Psoas muscle (tissue), 8 donors: ENCODE measurements around the gene CLEC4M. TPM values are rescaled to one million over a fixed set of nuclear protein-coding genes. Genes with fewer than 3 reads are reported as not detected.

Experiments used
- ATAC-seq, 4 donors: fragments of 200-7000 bp; cut with Tn5 transposase; one replicate each; pipeline ENCODE4 v1.9.1; 2020; ENCODE audit warnings: moderate library complexity in 3 of 4, mild to moderate bottlenecking in 2 of 4
- DNase-seq, 2 donors: peaks; one replicate each; pipeline ENCODE4 v3.0.0-alpha.2; 2020
- H3K27ac ChIP-seq: fragments of 200-600 bp; one replicate; pipeline ENCODE4 v1.8.0; 2022
- H3K27me3 ChIP-seq, 3 donors: fragments of 200-600 bp in 1 of 3; one replicate each; pipeline versions ENCODE4 v1.6.1 to v1.8.0; 2013 to 2022; ENCODE audit warnings: low read length in 2 of 3, mild to moderate bottlenecking in 2 of 3, moderate library complexity in 1 of 3; ENCODE audit not compliant: insufficient read depth in 3 of 3
- H3K36me3 ChIP-seq, 2 donors: fragments of 200-600 bp in 1 of 2; one replicate each; pipeline versions ENCODE4 v1.6.1 to v1.8.0; 2013 to 2022; ENCODE audit warnings: low read depth in 1 of 2, mild to moderate bottlenecking in 1 of 2, moderate library complexity in 1 of 2; ENCODE audit not compliant: insufficient read depth in 1 of 2
- H3K4me1 ChIP-seq: fragments of 200-600 bp; one replicate; pipeline ENCODE4 v1.8.0; 2022
- H3K4me3 ChIP-seq: fragments of 200-600 bp; one replicate; pipeline ENCODE4 v1.8.0; 2022; ENCODE audit warnings: mild to moderate bottlenecking
- H3K9me3 ChIP-seq: fragments of 200-600 bp; one replicate; pipeline ENCODE4 v1.8.0; 2022
- WGBS, 3 donors: extraction: QIAGEN DNeasy Blood & Tissue Kit; methylation state at CpG; one replicate each; pipeline versions ENCODE4 v1.1.6 to v1.1.7; 2013; 5-methylcytosine and 5-hydroxymethylcytosine counted together
- intact Hi-C, 2 donors: fragments of 100-400 bp; cut with DNase I; formaldehyde crosslinking; loops; one replicate each; pipeline versions ENCODE4 v1.11.0 to v1.14.2; 2022
- polyA plus RNA-seq, 3 donors: library from polyadenylated mRNA; stranded (reverse); fragments of 200-250 nt; gene quantifications; one replicate each; pipeline ENCODE4 v1.2.3, GENCODE V29; 2013
- total RNA-seq, 4 donors: library from RNA; stranded (reverse); fragmentation: NEBNext Ultra II Directional in 2 of 4; extraction: Animal tissue kit (Norgen Biotek cat#: 25700) in 2 of 4; gene quantifications; one replicate each; pipeline versions ENCODE4 v1.2.1 to v1.2.4, GENCODE V29; 2021 to 2023
- TF ChIP-seq, protein P1 (sequence below): fragments of 200-600 bp; IDR thresholded peaks from one replicate; pipeline ENCODE4 v1.8.0; 2022; ENCODE audit warnings: antibody characterized with exemption
- donor health status: healthy with polysubstance abuse.
- donor health status: DM: no; HTN: no; CAD: no; lungs with moderate emphysema.
- donor health status: Bipolar disorder and iron deficiency.
- donor health status: healthy.
- donor health status: DM: yes; HTN: yes; CAD: no.
- donor health status: DM: no; HTN: no; CAD: no.
- donor health status: DM: no; HTN: no; CAD: no.
- donor health status: DM: yes; HTN: yes; CAD: no.

Gene CLEC4M
- total and polyA plus RNA-seq, 7 donors, result not detected

DNA sequence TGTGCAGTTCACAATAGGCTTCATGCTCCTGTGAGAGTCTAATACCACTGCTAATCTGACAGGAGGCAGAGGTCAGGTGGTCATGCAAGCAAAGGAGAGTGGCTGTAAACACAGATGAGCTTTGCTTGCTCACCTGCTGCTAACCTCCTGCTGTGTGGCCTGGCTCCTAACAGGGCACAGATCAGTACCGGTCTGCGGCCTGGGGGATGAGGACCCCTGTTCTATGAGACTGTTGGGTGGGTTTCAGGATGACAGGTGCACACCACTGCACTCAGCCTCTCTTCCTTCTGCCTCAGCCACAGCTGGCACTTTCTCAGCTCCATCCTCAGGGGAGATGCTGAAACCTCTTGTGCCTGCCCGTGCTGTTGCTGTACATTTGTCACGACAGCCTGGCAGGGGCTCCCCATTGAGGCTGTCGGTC lies 40.8 kb upstream of the CLEC4M start:
- H3K27me3 ChIP-seq, result peaks cover 0 to 18% (median 0%) of the 10 kb centered on the region in 3 donors
- ATAC-seq, result no peak
- H3K9me3 ChIP-seq, result no peaks in the 10 kb centered on the region
- TF ChIP-seq, protein P1, sequence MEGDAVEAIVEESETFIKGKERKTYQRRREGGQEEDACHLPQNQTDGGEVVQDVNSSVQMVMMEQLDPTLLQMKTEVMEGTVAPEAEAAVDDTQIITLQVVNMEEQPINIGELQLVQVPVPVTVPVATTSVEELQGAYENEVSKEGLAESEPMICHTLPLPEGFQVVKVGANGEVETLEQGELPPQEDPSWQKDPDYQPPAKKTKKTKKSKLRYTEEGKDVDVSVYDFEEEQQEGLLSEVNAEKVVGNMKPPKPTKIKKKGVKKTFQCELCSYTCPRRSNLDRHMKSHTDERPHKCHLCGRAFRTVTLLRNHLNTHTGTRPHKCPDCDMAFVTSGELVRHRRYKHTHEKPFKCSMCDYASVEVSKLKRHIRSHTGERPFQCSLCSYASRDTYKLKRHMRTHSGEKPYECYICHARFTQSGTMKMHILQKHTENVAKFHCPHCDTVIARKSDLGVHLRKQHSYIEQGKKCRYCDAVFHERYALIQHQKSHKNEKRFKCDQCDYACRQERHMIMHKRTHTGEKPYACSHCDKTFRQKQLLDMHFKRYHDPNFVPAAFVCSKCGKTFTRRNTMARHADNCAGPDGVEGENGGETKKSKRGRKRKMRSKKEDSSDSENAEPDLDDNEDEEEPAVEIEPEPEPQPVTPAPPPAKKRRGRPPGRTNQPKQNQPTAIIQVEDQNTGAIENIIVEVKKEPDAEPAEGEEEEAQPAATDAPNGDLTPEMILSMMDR, result no peak
- H3K27ac ChIP-seq, result no peak overlapping the region
- no peak for DNase-seq
- intact Hi-C loops, result no loop called here
- H3K36me3 ChIP-seq, result no peaks in the 10 kb centered on the region
- no peak overlapping the region for H3K4me3 ChIP-seq
- H3K4me1 ChIP-seq, result no peaks in the 10 kb centered on the region
- 27 to 37% (median 33%) methylated on average over 5 of the region's 5 CpGs for WGBS, 3 donors

DNA sequence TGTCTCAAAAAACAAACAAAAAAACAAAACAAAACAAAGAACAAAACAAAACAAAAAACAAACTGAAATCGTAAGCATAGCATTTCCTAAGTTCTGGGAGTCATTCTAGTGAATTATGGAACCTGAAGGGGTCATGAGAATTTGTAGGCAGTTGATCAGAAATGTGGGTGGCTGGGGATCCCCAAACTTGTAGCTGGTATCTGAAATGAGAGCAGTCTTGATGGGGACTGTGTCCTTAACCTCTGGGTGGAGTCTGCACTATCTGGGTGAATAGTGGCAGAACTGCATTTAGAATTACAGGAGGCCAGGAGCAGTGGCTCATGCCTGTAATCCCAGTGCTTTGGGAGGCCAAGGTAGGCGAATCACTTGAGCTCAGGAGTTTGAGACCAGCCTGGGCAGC lies 37.3 kb upstream of the CLEC4M start:
- TF ChIP-seq, protein P1, result no peak
- intact Hi-C loops, result no loop called here
- Histone ChIP-seq H3K27ac (no peak overlapping the region), H3K9me3 (no peaks in the 10 kb centered on the region), H3K27me3 (peaks cover 0 to 47% (median 9%) of the 10 kb centered on the region in 3 donors), H3K4me1 (no peaks in the 10 kb centered on the region), H3K4me3 (no peak overlapping the region), H3K36me3 (no peaks in the 10 kb centered on the region)
- no peak for DNase-seq
- ATAC-seq, result no peak
- WGBS, 3 donors, result 39 to 50% (median 48%) methylated on average over 2 of the region's 2 CpGs

DNA sequence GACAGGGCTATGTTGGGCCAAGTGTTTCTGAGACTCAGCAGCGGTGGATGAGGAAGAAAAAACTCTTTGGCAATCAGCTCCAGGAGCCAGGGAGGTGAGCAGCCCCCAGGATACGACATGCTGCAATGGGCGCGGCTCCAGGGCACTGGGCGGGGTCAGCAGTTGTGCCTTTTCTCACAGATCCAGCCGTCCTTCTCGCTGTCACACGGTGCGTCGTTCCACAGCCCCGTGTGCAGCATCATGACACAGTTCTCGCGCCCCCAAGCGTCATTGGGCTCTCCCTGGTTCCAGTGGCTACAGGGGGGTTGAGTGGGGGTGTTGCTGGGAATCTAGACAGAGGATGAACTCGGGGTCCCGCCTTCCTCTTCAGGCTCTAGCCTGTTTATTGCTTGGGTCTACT lies 33.8 kb upstream of the CLEC4M start:
- 13 to 14% (median 14%) methylated on average over 16 of the region's 16 CpGs for WGBS, 3 donors
- TF ChIP-seq, protein P1, result no peak
- H3K9me3 ChIP-seq, result no peaks in the 10 kb centered on the region
- H3K4me3 ChIP-seq, result no peak overlapping the region
- no peaks in the 10 kb centered on the region for H3K36me3 ChIP-seq
- DNase-seq, result no peak
- no peaks in the 10 kb centered on the region for H3K4me1 ChIP-seq
- H3K27ac ChIP-seq, result no peak overlapping the region
- H3K27me3 ChIP-seq, result peaks cover 0 to 52% (median 19%) of the 10 kb centered on the region in 3 donors
- no peak for ATAC-seq
- intact Hi-C loops, result no loop called here

DNA sequence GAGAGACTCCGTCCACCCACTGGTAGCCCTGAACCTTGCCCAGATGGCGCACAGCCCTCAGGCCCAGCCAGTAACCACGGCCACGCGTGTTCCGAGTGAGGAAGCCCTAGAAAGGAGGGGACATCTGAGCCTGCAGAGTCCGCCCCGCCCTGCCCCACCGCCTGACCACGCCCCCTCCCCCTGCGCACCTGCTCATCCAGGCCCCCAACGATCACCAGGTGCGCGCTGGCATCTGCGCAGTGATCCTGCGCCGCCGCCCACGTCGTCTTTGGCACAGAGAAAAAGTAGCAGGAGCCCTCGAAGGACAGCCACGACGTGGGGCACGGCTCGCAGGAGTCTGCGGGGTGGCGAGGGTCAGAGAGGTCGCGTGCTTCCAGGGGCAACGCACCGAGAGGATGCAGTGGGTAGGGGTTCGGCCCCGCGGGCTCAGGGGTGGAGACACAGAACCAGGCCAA lies 33.2 kb upstream of the CLEC4M start:
- Histone ChIP-seq H3K4me1 (no peaks in the 10 kb centered on the region), H3K4me3 (no peak overlapping the region), H3K27me3 (peaks cover 0 to 58% (median 19%) of the 10 kb centered on the region in 3 donors), H3K9me3 (no peaks in the 10 kb centered on the region), H3K36me3 (no peaks in the 10 kb centered on the region), H3K27ac (no peak overlapping the region)
- ATAC-seq (no peak), DNase-seq (no peak)
- 4 to 6% (median 6%) methylated on average over 33 to 34 of the region's 34 CpGs for WGBS, 3 donors
- intact Hi-C loops, result no loop called here
- TF ChIP-seq, protein P1, result no peak
